SK-N-SH (cell line): Measurements from ENCODE around the gene BTBD16. TPM values are rescaled to one million over a fixed set of nuclear protein-coding genes. Genes with fewer than 3 reads are reported as not detected.

ENCODE experiments used
- CTCF ChIA-PET: fragments of 300-600, 350-600 bp; formaldehyde crosslinking; extraction: SDS; loops from one replicate; lab custom pipeline; 2021; lab: Yijun Ruan, JAX
- POLR2A ChIA-PET: fragments of 350-600 bp; sonication (Branson Sonifier 250); formaldehyde crosslinking; extraction: SDS; loops from one replicate; lab custom pipeline; 2020; ENCODE audit warnings: antibody characterized with exemption, inconsistent platforms; lab: Yijun Ruan, JAX
- DNase-seq: peaks from one replicate; pipeline ENCODE4 v3.0.0; 2012
- H2AFZ ChIP-seq: fragments of 200-600 bp; sonication (generic); 2 replicates; pipeline ENCODE4 v1.8.1; 2016; ENCODE audit warnings: antibody characterized with exemption, mild to moderate bottlenecking, low read depth
- H3F3A ChIP-seq: fragments of 200-600 bp; sonication (generic); replicated peaks from 2 replicates; pipeline ENCODE3; 2016; ENCODE audit warnings: antibody characterized with exemption, mild to moderate bottlenecking; ENCODE audit not compliant: insufficient read depth
- H3K27ac ChIP-seq, 2 experiments: fragments of 200-500 bp in 1 of 2; fragments of 200-600 bp in 1 of 2; sonication (Bioruptor generic) in 1 of 2; sonication (generic), shearing (Covaris generic) in 1 of 2; 2 replicates each; pipeline versions ENCODE4 v1.5.1 to v1.6.1; 2014 to 2016; ENCODE audit warnings: low read depth in 2 of 2, inconsistent platforms in 1 of 2, low read length in 1 of 2, mild to moderate bottlenecking in 1 of 2, mixed read lengths in 1 of 2
- H3K27me3 ChIP-seq: fragments of 200-600 bp; sonication (generic), shearing (Covaris generic); 2 replicates; pipeline ENCODE4 v1.6.1; 2016; ENCODE audit warnings: mixed run types; ENCODE audit not compliant: insufficient read depth
- H3K36me3 ChIP-seq, 2 experiments: fragments of 200-500 bp in 1 of 2; fragments of 200-600 bp in 1 of 2; sonication (Bioruptor generic) in 1 of 2; sonication (generic) in 1 of 2; replicated peaks in 1 of 2; 2 replicates each; pipeline versions ENCODE3 to v1.5.1; 2014 to 2016; ENCODE audit warnings: low read length in 1 of 2, mild to moderate bottlenecking in 1 of 2; ENCODE audit not compliant: insufficient read depth in 2 of 2, control insufficient read depth in 1 of 2
- H3K4me1 ChIP-seq, 2 experiments: fragments of 200-500 bp in 1 of 2; fragments of 200-600 bp in 1 of 2; sonication (Bioruptor generic) in 1 of 2; sonication (generic), shearing (Covaris generic) in 1 of 2; 2 replicates each; pipeline versions ENCODE4 v1.5.1 to v1.6.1; 2014 to 2016; ENCODE audit warnings: low read depth in 1 of 2, low read length in 1 of 2, mixed run types in 1 of 2; ENCODE audit not compliant: insufficient read depth in 2 of 2, control insufficient read depth in 1 of 2
- H3K4me2 ChIP-seq: fragments of 200-600 bp; sonication (generic), shearing (Covaris generic); 2 replicates; pipeline ENCODE4 v1.6.1; 2017; ENCODE audit warnings: mixed run types
- H3K4me3 ChIP-seq, 2 experiments: fragments of 200-500 bp in 1 of 2; fragments of 200-600 bp in 1 of 2; sonication (Bioruptor generic) in 1 of 2; sonication (generic), shearing (Covaris generic) in 1 of 2; 2 replicates each; pipeline versions ENCODE4 v1.5.1 to v1.8.1; 2014 to 2016; ENCODE audit warnings: low read depth in 2 of 2, inconsistent platforms in 1 of 2, low read length in 1 of 2, mild to moderate bottlenecking in 1 of 2, mixed read lengths in 1 of 2, moderate library complexity in 1 of 2
- H3K79me2 ChIP-seq: fragments of 200-600 bp; sonication (generic); 2 replicates; pipeline ENCODE4 v1.8.1; 2017; ENCODE audit warnings: mild to moderate bottlenecking; ENCODE audit not compliant: insufficient read depth
- H3K9ac ChIP-seq: fragments of 200-600 bp; sonication (generic); 2 replicates; pipeline ENCODE4 v1.6.1; 2017; ENCODE audit warnings: mixed run types
- H3K9me2 ChIP-seq: fragments of 200-600 bp; sonication (generic); 2 replicates; pipeline ENCODE4 v1.6.1; 2017; ENCODE audit warnings: mixed run types
- H3K9me3 ChIP-seq: fragments of 200-600 bp; sonication (generic); 2 replicates; pipeline ENCODE4 v1.6.1; 2017; ENCODE audit warnings: mixed run types, mild to moderate bottlenecking, moderate library complexity
- H4K20me1 ChIP-seq: fragments of 200-600 bp; sonication (generic); 2 replicates; pipeline ENCODE4 v1.6.1; 2017; ENCODE audit warnings: mild to moderate bottlenecking, mixed run types; ENCODE audit not compliant: insufficient read depth
- CHD2 ChIP-seq: fragments of 150-350 bp; IDR thresholded peaks from 2 replicates; pipeline ENCODE4 v1.6.1; 2018; ENCODE audit warnings: low read length; ENCODE audit not compliant: partially characterized antibody
- ELF1 ChIP-seq: IDR thresholded peaks from 2 replicates; pipeline ENCODE4 v1.4.0; 2012
- EP300 ChIP-seq, 2 experiments: IDR thresholded peaks; 2 replicates each; pipeline versions ENCODE4 v1.4.0 to v1.6.1; 2012; ENCODE audit warnings: borderline replicate concordance in 1 of 2, low read depth in 1 of 2, low read length in 1 of 2
- EZH2phosphoT487 ChIP-seq: fragments of 200-600 bp; sonication (generic); IDR thresholded peaks from 2 replicates; pipeline ENCODE4 v1.6.1; 2017; ENCODE audit warnings: low read depth, mixed run types, mild to moderate bottlenecking, antibody characterized with exemption, moderate library complexity, borderline replicate concordance
- IRF3 ChIP-seq: fragments of 150-350 bp; IDR thresholded peaks from 2 replicates; pipeline ENCODE4 v1.6.1; 2016; ENCODE audit warnings: mild to moderate bottlenecking, low read depth, low read length
- JUND ChIP-seq: IDR thresholded peaks from 2 replicates; pipeline ENCODE4 v1.4.0; 2012
- MEF2A ChIP-seq: IDR thresholded peaks from 2 replicates; pipeline ENCODE4 v1.4.0; 2012; ENCODE audit warnings: low read depth, borderline replicate concordance
- NRF1 ChIP-seq: IDR thresholded peaks from 2 replicates; pipeline ENCODE4 v1.6.1; 2012; ENCODE audit warnings: low read depth, mild to moderate bottlenecking, low read length
- POLR2AphosphoS5 ChIP-seq: IDR thresholded peaks from 2 replicates; pipeline ENCODE4 v1.6.1; 2012; ENCODE audit warnings: low read depth, low read length
- RCOR1 ChIP-seq: fragments of 150-350 bp; IDR thresholded peaks from 2 replicates; pipeline ENCODE4 v1.6.1; 2017; ENCODE audit warnings: antibody characterized with exemption, low read length
- REST ChIP-seq: IDR thresholded peaks from 2 replicates; pipeline ENCODE4 v1.6.1; 2012; ENCODE audit warnings: mild to moderate bottlenecking, low read depth, low read length, moderate library complexity
- RXRA ChIP-seq: IDR thresholded peaks from 2 replicates; pipeline ENCODE4 v1.4.0; 2012; ENCODE audit warnings: low read depth, mild to moderate bottlenecking, borderline replicate concordance
- SIN3A ChIP-seq: IDR thresholded peaks from 2 replicates; pipeline ENCODE4 v1.6.1; 2012; ENCODE audit warnings: low read depth, mild to moderate bottlenecking, low read length, moderate library complexity, borderline replicate concordance
- TAF1 ChIP-seq: IDR thresholded peaks from 2 replicates; pipeline ENCODE4 v1.6.1; 2012; ENCODE audit warnings: low read depth, mild to moderate bottlenecking, low read length, moderate library complexity, borderline replicate concordance
- TCF12 ChIP-seq: IDR thresholded peaks from 2 replicates; pipeline ENCODE4 v1.4.0; 2012
- TEAD4 ChIP-seq: IDR thresholded peaks from 2 replicates; pipeline ENCODE4 v1.4.0; 2012; ENCODE audit warnings: mild to moderate bottlenecking, borderline replicate concordance; ENCODE audit not compliant: insufficient read depth
- USF1 ChIP-seq: IDR thresholded peaks from 2 replicates; pipeline ENCODE4 v1.4.0; 2012; ENCODE audit warnings: low read depth, borderline replicate concordance
- YY1 ChIP-seq: IDR thresholded peaks from 2 replicates; pipeline ENCODE4 v1.4.0; 2012; ENCODE audit warnings: low read depth, mild to moderate bottlenecking
- ZBTB33 ChIP-seq: IDR thresholded peaks from 2 replicates; pipeline ENCODE4 v1.4.0; 2012; ENCODE audit warnings: low read depth, borderline replicate concordance
- WGBS: methylation state at CpG from one replicate; pipeline ENCODE4 v1.1.6; 2017; ENCODE audit warnings: low lambda C conversion rate; 5-methylcytosine and 5-hydroxymethylcytosine counted together
- polyA plus RNA-seq, 3 experiments: library from polyadenylated mRNA; depleted of rRNA; stranded (reverse); fragments of >200 nt; gene quantifications; 2 replicates each; pipeline ENCODE4 v1.2.3, GENCODE V29; 2012

Gene BTBD16
- polyA plus RNA-seq, 1 of the 3 experiments (the other 2 are of a cell fraction), result not detected

GRCh38 chr10:122282253-122282671 lies 11.2 kb downstream of the BTBD16 start:
- Histone ChIP-seq H3F3A (no peaks in the 10 kb centered on the region), H3K36me3 (no peaks in the 10 kb centered on the region), H3K4me1 (no peaks in the 10 kb centered on the region)
- TF ChIP-seq ZBTB33 (no peak), TCF12 (no peak), TEAD4 (no peak), EP300 (IDR thresholded peaks at IDR 0.05; ENCODE audit: borderline replicate concordance in 1 of 2, low read depth in 1 of 2, low read length in 1 of 2) (no peak), POLR2AphosphoS5 (no peak), NRF1 (no peak), CHD2 (no peak), MEF2A (no peak), YY1 (no peak), RCOR1 (no peak), TAF1 (no peak), REST (no peak), JUND (no peak), ELF1 (no peak), RXRA (no peak), IRF3 (no peak), SIN3A (no peak), EZH2phosphoT487 (no peak), USF1 (no peak)
- TF ChIP-seq, all 33 proteins: peak for 0
- ChIA-PET POLR2A (interaction anchor here (0.6 kb wide), 1 partner anchor 24 kb away, joined by 3 read pairs; no protein-coding TSS in a partner anchor), CTCF (interaction anchor here (0.6 to 6.2 kb wide), 5 partner anchors 14 to 243 kb away, joined by 3 to 50 read pairs (median 3); no protein-coding TSS in a partner anchor)
- Histone ChIP-seq H3K27me3 (no peaks in the 10 kb centered on the region), H3K79me2 (no peaks in the 10 kb centered on the region), H4K20me1 (no peaks in the 10 kb centered on the region), H3K9me2 (no peaks in the 10 kb centered on the region), H3K9ac (no peak overlapping the region), H3K4me2 (no peak overlapping the region), H3K27ac (no peak overlapping the region), H3K9me3 (no peaks in the 10 kb centered on the region), H2AFZ (no peak overlapping the region), H3K4me3 (no peak overlapping the region)
- DNase-seq, result no peak
- WGBS, result 66% methylated on average over 6 of the region's 9 CpGs
